K562 (cell line): Measurements from ENCODE around the gene FAM234B. TPM values are rescaled to one million over a fixed set of nuclear protein-coding genes. Genes with fewer than 3 reads are reported as not detected.

Experiments used
- ATAC-seq: fragments of 200-7000 bp; cut with Tn5 transposase; 3 replicates; pipeline ENCODE4 v1.9.1; 2020; ENCODE audit warnings: moderate library complexity
- BruUV-seq: library from RNA; stranded (reverse); fragments of 400-500 nt; replicated peaks from 2 replicates; lab custom pipeline; 2021; lab: Mats Ljungman, UMichigan
- CTCF ChIA-PET: fragments of 300-600 bp; formaldehyde crosslinking; extraction: SDS; loops from one replicate; lab custom pipeline; 2021; ENCODE audit warnings: low intra/inter-chr PET ratio; lab: Yijun Ruan, JAX
- POLR2A ChIA-PET: fragments of 300-600, 350-650 bp; sonication (Branson Sonifier 250); formaldehyde crosslinking; extraction: SDS; loops from one replicate; lab custom pipeline; 2021; ENCODE audit warnings: antibody characterized with exemption, inconsistent platforms; lab: Yijun Ruan, JAX
- DNase-seq, 4 experiments: peaks; one replicate each; pipeline versions ENCODE4 v3.0.0 to v3.0.0-alpha.2; 2011 to 2018; ENCODE audit warnings: low spot score in 3 of 4, mixed read lengths in 3 of 4; ENCODE audit errors: extremely low read depth in 1 of 4
- FAIRE-seq: peaks from 2 replicates; lab custom pipeline; 2011; peaks lifted over from hg19 to GRCh38; lab: Jason Lieb, UNC
- H2AFZ ChIP-seq: 2 replicates; pipeline ENCODE4 v1.6.0; 2011; ENCODE audit warnings: low read depth, low read length, control low read depth, inconsistent platforms
- H3K27ac ChIP-seq: fragments of 200-600 bp; 3 replicates; pipeline ENCODE4 v1.8.0; 2011; ENCODE audit warnings: low read depth, mild to moderate bottlenecking, control low read depth, inconsistent platforms, low read length, moderate library complexity, mixed read lengths; ENCODE audit errors: extremely low read depth
- H3K27me3 ChIP-seq, 2 experiments: fragments of 300-600 bp in 1 of 2; 2 replicates in 1 of 2; 3 replicates in 1 of 2; pipeline versions ENCODE4 v1.6.0 to v1.8.0; 2011; ENCODE audit warnings: inconsistent platforms in 2 of 2, low read length in 2 of 2, mild to moderate bottlenecking in 1 of 2, mixed read lengths in 1 of 2, moderate library complexity in 1 of 2; ENCODE audit not compliant: control insufficient read depth in 2 of 2, insufficient read depth in 2 of 2
- H3K36me3 ChIP-seq: fragments of 300-600 bp; 3 replicates; pipeline ENCODE4 v1.8.0; 2011; ENCODE audit warnings: mild to moderate bottlenecking, low read length, inconsistent platforms; ENCODE audit not compliant: control insufficient read depth, insufficient read depth
- H3K4me1 ChIP-seq, 2 experiments: fragments of 200-600 bp in 1 of 2; replicated peaks in 1 of 2; 2 replicates in 1 of 2; 3 replicates in 1 of 2; pipeline versions ENCODE4 v1.5.1 to v1.8.0; 2011; ENCODE audit warnings: inconsistent platforms in 2 of 2, low read length in 2 of 2, mild to moderate bottlenecking in 1 of 2, mixed read lengths in 1 of 2, moderate library complexity in 1 of 2; ENCODE audit not compliant: control insufficient read depth in 2 of 2, insufficient read depth in 2 of 2
- H3K4me2 ChIP-seq: 2 replicates; pipeline ENCODE4 v1.6.1; 2011; ENCODE audit warnings: low read length, control low read depth, inconsistent platforms, mixed read lengths; ENCODE audit not compliant: insufficient read depth
- H3K4me3 ChIP-seq: fragments of 200-600 bp; sonication (generic), shearing (Covaris generic); 2 replicates; pipeline ENCODE4 v1.5.1; 2016; ENCODE audit warnings: control low read depth, inconsistent platforms
- H3K79me2 ChIP-seq: fragments of 200-600 bp; 3 replicates; pipeline ENCODE4 v1.8.0; 2011; ENCODE audit warnings: low read length, inconsistent platforms; ENCODE audit not compliant: control insufficient read depth, insufficient read depth
- H3K9ac ChIP-seq, 2 experiments: 2 replicates each; pipeline versions ENCODE4 v1.6.0 to v1.6.1; 2011; ENCODE audit warnings: low read depth in 2 of 2, low read length in 2 of 2, control low read depth in 1 of 2, inconsistent platforms in 1 of 2, mild to moderate bottlenecking in 1 of 2, mixed read lengths in 1 of 2; ENCODE audit not compliant: insufficient read depth in 1 of 2
- H3K9me1 ChIP-seq: one replicate; pipeline ENCODE4 v1.6.0; 2011; ENCODE audit warnings: inconsistent platforms, mild to moderate bottlenecking, low read length, moderate library complexity; ENCODE audit not compliant: control insufficient read depth, insufficient read depth
- H3K9me3 ChIP-seq: replicated peaks from 2 replicates; pipeline ENCODE4 v1.5.1; 2011; ENCODE audit warnings: low read depth, low read length, inconsistent platforms; ENCODE audit not compliant: control insufficient read depth, insufficient read depth
- H4K20me1 ChIP-seq: replicated peaks from 2 replicates; pipeline ENCODE4 v1.6.1; 2011; ENCODE audit warnings: low read length, inconsistent platforms, mixed read lengths; ENCODE audit not compliant: control insufficient read depth, insufficient read depth
- ARID3B ChIP-seq: fragments of 250-450 bp; sonication (Bioruptor Pico); IDR thresholded peaks from 2 replicates; pipeline ENCODE4 v1.4.0; 2020; ENCODE audit warnings: borderline replicate concordance
- CHD4 ChIP-seq: fragments of 200-600 bp; sonication (generic); IDR thresholded peaks from 3 replicates; pipeline ENCODE4 v1.6.1; 2012; ENCODE audit warnings: low read depth, mild to moderate bottlenecking, mixed read lengths, low read length, inconsistent platforms; ENCODE audit not compliant: insufficient read depth, insufficient replicate concordance, poor library complexity, severe bottlenecking
- ELF4 ChIP-seq: fragments of 450-650 bp; formaldehyde crosslinking; IDR thresholded peaks from 2 replicates; pipeline ENCODE4 v1.4.0; 2022; ENCODE audit warnings: missing genetic modification characterization
- ETV1 ChIP-seq: fragments of 450-650 bp; conservative IDR thresholded peaks from 2 replicates; pipeline ENCODE4 v1.6.1; 2016; ENCODE audit warnings: missing genetic modification characterization, control low read depth, low read depth, missing compliant biosample characterization
- GABPB2 ChIP-seq: fragments of 250-450 bp; sonication (Bioruptor Pico); conservative IDR thresholded peaks from 2 replicates; pipeline ENCODE4 v1.5.1; 2021; ENCODE audit warnings: mild to moderate bottlenecking
- HDAC3 ChIP-seq: fragments of 450-650 bp; IDR thresholded peaks from 2 replicates; pipeline ENCODE4 v1.6.1; 2018; ENCODE audit warnings: borderline replicate concordance, mild to moderate bottlenecking, moderate library complexity; ENCODE audit not compliant: partially characterized antibody
- MCM3 ChIP-seq: fragments of 450-650 bp; IDR thresholded peaks from 2 replicates; pipeline ENCODE4 v1.6.1; 2016
- PCBP1 ChIP-seq: fragments of 200-400 bp; formaldehyde crosslinking; IDR thresholded peaks from 2 replicates; pipeline ENCODE4 v1.6.1; 2018; ENCODE audit warnings: mild to moderate bottlenecking, low read depth, low read length; ENCODE audit not compliant: poor library complexity, severe bottlenecking
- POLR2H ChIP-seq: IDR thresholded peaks from 2 replicates; pipeline ENCODE4 v1.6.1; 2016; ENCODE audit warnings: missing genetic modification characterization, low read depth, mild to moderate bottlenecking, control low read depth, missing compliant biosample characterization, moderate library complexity
- SOX6 ChIP-seq: fragments of 450-650 bp; IDR thresholded peaks from 2 replicates; pipeline ENCODE4 v1.6.1; 2014; ENCODE audit warnings: mild to moderate bottlenecking
- USF2 ChIP-seq: sonication (generic); formaldehyde crosslinking; IDR thresholded peaks from 2 replicates; pipeline ENCODE4 v1.5.0; 2020; ENCODE audit warnings: missing genetic modification reagents
- ZNF507 ChIP-seq: conservative IDR thresholded peaks from 2 replicates; pipeline ENCODE4 v1.6.1; 2017; ENCODE audit warnings: missing genetic modification characterization, missing compliant biosample characterization
- ZNF668 ChIP-seq: fragments of 250-450 bp; sonication (Bioruptor Pico); IDR thresholded peaks from 2 replicates; pipeline ENCODE4 v1.8.0; 2022; ENCODE audit warnings: mild to moderate bottlenecking, inconsistent platforms
- WGBS: fragments of 100-300 bp; shearing (Covaris generic); methylation state at CpG from one replicate; pipeline ENCODE4 v1.1.6; 2016; ENCODE audit warnings: low coverage, mixed read lengths; ENCODE audit not compliant: insufficient coverage; ENCODE audit errors: missing lambda C conversion rate; 5-methylcytosine and 5-hydroxymethylcytosine counted together
- in situ Hi-C: fragments of 300-500 bp; cut with MboI; formaldehyde crosslinking; loops from 4 replicates; pipeline ENCODE4 v1.15.0; 2018; ENCODE audit warnings: inconsistent platforms, mixed read lengths
- intact Hi-C: fragments of 100-400 bp; cut with micrococcal nuclease; formaldehyde crosslinking; loops from 2 replicates; pipeline ENCODE4 v1.14.2; 2022
- polyA plus RNA-seq, 8 experiments: library from polyadenylated mRNA; depleted of rRNA in 4 of 8; stranded (reverse) in 5 of 8; unstranded in 3 of 8; fragments of >200 nt; fragmentation: Nextera tagmentation in 2 of 8; fragmentation: Illumina TruSeq in 1 of 8; extraction: Ambion mirVana in 2 of 8; extraction: Trizol in 1 of 8; gene quantifications; 2 replicates each; pipeline versions ENCODE4 v1.2.1 to v1.2.3, GENCODE V29; 2011 to 2014; ENCODE audit warnings: inconsistent platforms in 1 of 8, missing spikeins in 1 of 8
- total RNA-seq, 7 experiments: library from RNA; depleted of rRNA in 6 of 7; stranded (reverse); fragments of >200 nt in 6 of 7; fragmentation: Illumina TruSeq in 2 of 7; extraction: Trizol in 2 of 7; gene quantifications; 2 replicates each; pipeline versions ENCODE4 v1.2.1 to v1.2.3, GENCODE V29; 2011 to 2021; ENCODE audit warnings: low replicate concordance in 1 of 7

FAM234B gene
- total and polyA plus RNA-seq, 9 of the 15 experiments (the other 6 are each of a cell fraction or from before 2014, with no cell fraction given): 1.00 to 4.3 (median 2.0) TPM

- no peak for TF ChIP-seq ARID3B (CRISPR knock-in tag)
- TF ChIP-seq, all 486 proteins: peak for 0
Measured at GRCh38 chr12:13030541-13031291, 13.5 kb upstream of the FAM234B start (continued).

- Histone ChIP-seq H3K9ac (no peak overlapping the region), H4K20me1 (no peaks in the 10 kb centered on the region), H2AFZ (no peak overlapping the region), H3K4me2 (no peak overlapping the region), H3K4me3 (no peak overlapping the region), H3K4me1 (no peaks in the 10 kb centered on the region; a peak in 2 of 5 replicates), H3K9me1 (no peaks in the 10 kb centered on the region), H3K27me3 (no peaks in the 10 kb centered on the region), H3K27ac (no peak overlapping the region), H3K79me2 (no peaks in the 10 kb centered on the region), H3K36me3 (no peaks in the 10 kb centered on the region), H3K9me3 (no peaks in the 10 kb centered on the region)
- FAIRE-seq (no peak), ATAC-seq (no peak), DNase-seq (no peak)
- WGBS: 100% methylated on average over 1 of the region's 2 CpGs
- intact Hi-C loops: no loop called here
- in situ Hi-C loops: no loop called here
- no TSS peak for BruUV-seq
- POLR2A ChIA-PET: no interaction called here
- CTCF ChIA-PET: no interaction called here
- TF ChIP-seq ZNF507 (tag): no peak
- no peak for TF ChIP-seq POLR2H (tag)
- no peak for TF ChIP-seq USF2
- TF ChIP-seq CHD4: no peak
- TF ChIP-seq SOX6: no peak
- TF ChIP-seq GABPB2 (CRISPR knock-in tag): no peak
- no peak for TF ChIP-seq PCBP1
- TF ChIP-seq MCM3: no peak
- TF ChIP-seq ETV1: no peak
- TF ChIP-seq ZNF668 (CRISPR knock-in tag): no peak
- TF ChIP-seq HDAC3: no peak
- no peak for TF ChIP-seq ELF4 (CRISPR knock-in tag)
Measured at GRCh38 chr12:13032164-13032563, 12.0 kb upstream of the FAM234B start.
